K562 (cell line): ENCODE measurements around the gene HSPA4.

Experiments
- CREB1 ChIP-seq, 2 experiments: sonication (generic) in 1 of 2; formaldehyde crosslinking in 1 of 2; IDR thresholded peaks; 2 replicates each; pipeline versions ENCODE4 v1.6.1 to v1.8.0; 2012 to 2022; ENCODE audit warnings: inconsistent platforms in 1 of 2, mild to moderate bottlenecking in 1 of 2, missing genetic modification reagents in 1 of 2, moderate library complexity in 1 of 2
- GABPA ChIP-seq: fragments of 200-800 bp; sonication (Bioruptor generic); conservative IDR thresholded peaks from 2 replicates; pipeline ENCODE4 v1.6.1; 2016; ENCODE audit warnings: low read depth, missing genetic modification characterization, missing compliant biosample characterization
- IRF2 ChIP-seq: sonication (generic); formaldehyde crosslinking; IDR thresholded peaks from 2 replicates; pipeline ENCODE4 v1.8.1; 2022; ENCODE audit warnings: mild to moderate bottlenecking, missing genetic modification reagents
- MYBL2 ChIP-seq, 2 experiments: fragments of 450-650 bp in 1 of 2; sonication (generic) in 1 of 2; formaldehyde crosslinking in 1 of 2; IDR thresholded peaks; 2 replicates each; pipeline versions ENCODE4 v1.6.1 to v1.8.1; 2017 to 2022; ENCODE audit warnings: borderline replicate concordance in 1 of 2, inconsistent platforms in 1 of 2, low read depth in 1 of 2, mild to moderate bottlenecking in 1 of 2, missing genetic modification reagents in 1 of 2, moderate library complexity in 1 of 2
- NFRKB ChIP-seq: fragments of 450-650 bp; IDR thresholded peaks from 2 replicates; pipeline ENCODE4 v1.6.1; 2016; ENCODE audit warnings: low read depth
- SNRNP70 ChIP-seq: fragments of 200-400 bp; formaldehyde crosslinking; optimal IDR thresholded peaks from 2 replicates; pipeline ENCODE3; 2017; ENCODE audit warnings: low read depth, low read length
- SPI1 ChIP-seq: IDR thresholded peaks from 2 replicates; pipeline ENCODE4 v1.6.1; 2011; ENCODE audit warnings: low read depth, low read length, control low read depth, borderline replicate concordance
- ZNF644 ChIP-seq: fragments of 200-800 bp; sonication (Bioruptor generic); IDR thresholded peaks from 2 replicates; pipeline ENCODE4 v1.6.1; 2016; ENCODE audit warnings: low read depth, missing genetic modification characterization, missing compliant biosample characterization

- no peak for TF ChIP-seq SNRNP70
- no peak for TF ChIP-seq MYBL2 (IDR thresholded peaks at IDR 0.05; ENCODE audit: low read depth)
- TF ChIP-seq MYBL2 (CRISPR knock-in tag; IDR thresholded peaks at IDR 0.05; ENCODE audit: borderline replicate concordance): no peak
- TF ChIP-seq GABPA (tag): no peak
- TF ChIP-seq SPI1: no peak
- TF ChIP-seq ZNF644: no peak
- no peak for TF ChIP-seq CREB1 (IDR thresholded peaks at IDR 0.05)
- TF ChIP-seq CREB1 (CRISPR knock-in tag; IDR thresholded peaks at IDR 0.05): no peak
- no peak for TF ChIP-seq IRF2 (CRISPR knock-in tag)
- TF ChIP-seq NFRKB: no peak
Measured at GRCh38 chr5:133079048-133079447, 27.2 kb downstream of the HSPA4 start.
